ENCODE measurements around the gene SSU72. TPM values are rescaled to one million over a fixed set of nuclear protein-coding genes. Genes with fewer than 3 reads are reported as not detected.

SSU72 gene
- total and polyA plus RNA-seq, 2 donors (not counting 3 experiments of a cell fraction or from before 2014, with no cell fraction given), result 85.9 to 129 TPM

- DNase-seq (ENCODE audit: low read depth, low spot score) (no peak), FAIRE-seq (no peak)
- POLR2A ChIA-PET, result no interaction called here
- no peak overlapping the region for H3K4me3 ChIP-seq (replicated peaks in 1 of 3; ENCODE audit: insufficient read depth in 1 of 3, low read depth in 1 of 3, low read length in 3 of 3)
- H3K9me1 ChIP-seq (replicated peaks; ENCODE audit: control insufficient read depth, extremely low read depth, insufficient read depth, low read length), result no peaks in the 10 kb centered on the region
- peaks cover 0 to 2% of the 10 kb centered on the region in 2 experiments for H3K36me3 ChIP-seq (ENCODE audit: control insufficient read depth in 2 of 2, extremely low read depth in 1 of 2, insufficient read depth in 2 of 2, low read length in 2 of 2)
- CTCF ChIA-PET, result interaction anchor here (1.2 kb wide), 1 partner anchor 10 kb away, joined by 3 read pairs; no protein-coding TSS in a partner anchor
- H3K4me1 ChIP-seq (ENCODE audit: control insufficient read depth, extremely low read depth, insufficient read depth, low read length), result peaks cover 6% of the 10 kb centered on the region
- H3K79me2 ChIP-seq (ENCODE audit: control insufficient read depth, insufficient read depth, low read length), result peaks cover 3% of the 10 kb centered on the region
- dilution Hi-C loops (cut with MboI; ENCODE audit: extremely low pct_ligation_motif_present, low sequenced_read_pairs) (no loop called here), intact Hi-C loops (cut with micrococcal nuclease) (loop anchor here (5.0 kb wide), 1 partner anchor 108 kb away; the partner anchor contains the start of gene ATAD3A)
- no peaks in the 10 kb centered on the region for H3K27me3 ChIP-seq (ENCODE audit: control insufficient read depth in 2 of 2, insufficient read depth in 2 of 2, low read length in 2 of 2)
- no TSS peak for BruUV-seq (replicated peaks)
- no peak overlapping the region for H3K9ac ChIP-seq (replicated peaks; ENCODE audit: extremely low read depth, insufficient read depth, low read length)
- no peaks in the 10 kb centered on the region for H4K20me1 ChIP-seq (replicated peaks; ENCODE audit: control insufficient read depth, extremely low read depth, insufficient read depth, low read length)
- TF ChIP-seq CTCF (IDR thresholded peaks at IDR 0.05; ENCODE audit: extremely low read depth in 1 of 2, insufficient read depth in 1 of 2, low read depth in 1 of 2, low read length in 2 of 2) (peak in 1 of 2 donors; percentile 33), EZH2 (IDR thresholded peaks at IDR 0.05; ENCODE audit: borderline replicate concordance, low read depth, low read length, severe bottlenecking) (no peak)
- H3K4me2 ChIP-seq (ENCODE audit: insufficient read depth, low read length), result no peak overlapping the region
- no peak overlapping the region for H3K27ac ChIP-seq (ENCODE audit: insufficient read depth, low read depth, low read length)
- H3K9me3 ChIP-seq (replicated peaks; ENCODE audit: control insufficient read depth, insufficient read depth, low read length), result no peaks in the 10 kb centered on the region
- no peak overlapping the region for H2AFZ ChIP-seq (ENCODE audit: low read depth, low read length)
These were observed 45.3 kb upstream of the SSU72 start for GRCh38 chr1:1619917-1620361.

GRCh38 chr1:1618396-1619068, 43.9 kb upstream of the SSU72 start:
- CTCF ChIA-PET, result interaction anchor here (1.2 kb wide), 1 partner anchor 12 kb away, joined by 3 read pairs; no protein-coding TSS in a partner anchor
- FAIRE-seq (no peak), DNase-seq (ENCODE audit: low read depth, low spot score) (no peak)
- Histone ChIP-seq H3K9me1 (replicated peaks; ENCODE audit: control insufficient read depth, extremely low read depth, insufficient read depth, low read length) (no peaks in the 10 kb centered on the region), H3K4me3 (replicated peaks in 1 of 3; ENCODE audit: insufficient read depth in 1 of 3, low read depth in 1 of 3, low read length in 3 of 3) (no peak overlapping the region), H3K9ac (replicated peaks; ENCODE audit: extremely low read depth, insufficient read depth, low read length) (no peak overlapping the region), H3K27ac (ENCODE audit: insufficient read depth, low read depth, low read length) (no peak overlapping the region), H3K4me2 (ENCODE audit: insufficient read depth, low read length) (no peak overlapping the region), H3K79me2 (ENCODE audit: control insufficient read depth, insufficient read depth, low read length) (peaks cover 3% of the 10 kb centered on the region), H4K20me1 (replicated peaks; ENCODE audit: control insufficient read depth, extremely low read depth, insufficient read depth, low read length) (no peaks in the 10 kb centered on the region), H3K4me1 (ENCODE audit: control insufficient read depth, extremely low read depth, insufficient read depth, low read length) (peaks cover 16% of the 10 kb centered on the region), H3K27me3 (ENCODE audit: control insufficient read depth in 2 of 2, insufficient read depth in 2 of 2, low read length in 2 of 2) (no peaks in the 10 kb centered on the region), H3K36me3 (ENCODE audit: control insufficient read depth in 2 of 2, extremely low read depth in 1 of 2, insufficient read depth in 2 of 2, low read length in 2 of 2) (peaks cover 0 to 2% of the 10 kb centered on the region in 2 experiments), H2AFZ (ENCODE audit: low read depth, low read length) (no peak overlapping the region), H3K9me3 (replicated peaks; ENCODE audit: control insufficient read depth, insufficient read depth, low read length) (no peaks in the 10 kb centered on the region)
- TF ChIP-seq MAX (IDR thresholded peaks at IDR 0.05; ENCODE audit: insufficient read depth, insufficient read length) (no peak), MYC (IDR thresholded peaks at IDR 0.05; ENCODE audit: low read depth, low read length) (no peak), FOS (IDR thresholded peaks at IDR 0.05; ENCODE audit: borderline replicate concordance, insufficient read depth, low read length) (no peak), CTCF (IDR thresholded peaks at IDR 0.05; ENCODE audit: extremely low read depth in 1 of 2, insufficient read depth in 1 of 2, low read depth in 1 of 2, low read length in 2 of 2) (no peak), GATA2 (IDR thresholded peaks at IDR 0.05; ENCODE audit: insufficient read depth, insufficient read length, low read depth, low read length) (no peak), JUN (IDR thresholded peaks at IDR 0.05; ENCODE audit: borderline replicate concordance, insufficient read depth, insufficient read length, low read depth) (no peak), EZH2 (IDR thresholded peaks at IDR 0.05; ENCODE audit: borderline replicate concordance, low read depth, low read length, severe bottlenecking) (no peak), POLR2AphosphoS5 (IDR thresholded peaks at IDR 0.05; ENCODE audit: insufficient read depth, low read depth, low read length) (no peak), POLR2A (IDR thresholded peaks at IDR 0.05; ENCODE audit: low read depth, low read length) (no peak)
- dilution Hi-C loops (cut with MboI; ENCODE audit: extremely low pct_ligation_motif_present, low sequenced_read_pairs) (no loop called here), intact Hi-C loops (cut with micrococcal nuclease) (loop anchor here (5.0 kb wide), 1 partner anchor 106 kb away; the partner anchor contains the start of gene ATAD3A)
- POLR2A ChIA-PET, result no interaction called here
- BruUV-seq (replicated peaks), result no TSS peak
